ENCODE measurements around the gene DOK7.

The DOK7 gene

GRCh38 chr4:3429651-3430050, 33.5 kb upstream of the DOK7 start:
- DNase-seq = no peak

- DNase-seq = no peak
Observed at GRCh38 chr4:3430524-3430923, 32.6 kb upstream of the DOK7 start.

- no peak for DNase-seq
Observed at GRCh38 chr4:3431446-3431993, 31.6 kb upstream of the DOK7 start.

- DNase-seq = no peak
Observed at GRCh38 chr4:3432381-3432790, 30.7 kb upstream of the DOK7 start.

- DNase-seq = no peak
Observed at GRCh38 chr4:3433138-3433869, 29.8 kb upstream of the DOK7 start.

GRCh38 chr4:3434881-3435685, 28.0 kb upstream of the DOK7 start:
- no peak for DNase-seq

GRCh38 chr4:3435686-3435956, 27.5 kb upstream of the DOK7 start:
- DNase-seq = no peak

GRCh38 chr4:3436048-3436797, 26.9 kb upstream of the DOK7 start:
- no peak for DNase-seq

- no peak for DNase-seq
Observed at GRCh38 chr4:3436798-3437581, 26.1 kb upstream of the DOK7 start.

GRCh38 chr4:3437582-3437936, 25.5 kb upstream of the DOK7 start:
- no peak for DNase-seq

- DNase-seq = no peak
Observed at GRCh38 chr4:3437998-3438846, 24.9 kb upstream of the DOK7 start.

GRCh38 chr4:3438847-3439180, 24.3 kb upstream of the DOK7 start:
- DNase-seq = no peak

GRCh38 chr4:3439391-3439790, 23.7 kb upstream of the DOK7 start:
- DNase-seq = no peak

- no peak for DNase-seq
Observed at GRCh38 chr4:3440011-3440410, 23.1 kb upstream of the DOK7 start.

GRCh38 chr4:3440979-3441500, 22.1 kb upstream of the DOK7 start:
- no peak for DNase-seq

- DNase-seq = no peak
Observed at GRCh38 chr4:3441501-3442459, 21.3 kb upstream of the DOK7 start, which contains the start of gene HGFAC. Gene HGFAC, plus strand, starts transcription at chr4:3441968. Its CDS starts 34 bp downstream, at chr4:3442002.

- no peak for DNase-seq
Observed at GRCh38 chr4:3442460-3442958, 20.6 kb upstream of the DOK7 start.

- peak; percentile 61 to 65 for DNase-seq
Observed at GRCh38 chr4:3442959-3443749, 20.0 kb upstream of the DOK7 start.

- DNase-seq = no peak
Observed at GRCh38 chr4:3443750-3444309, 19.3 kb upstream of the DOK7 start.

Data from CD4-positive, alpha-beta T cell treated with Interleukin-1 beta for 1 hour (primary cell).